Jurkat, Clone E6-1 (cell line): ENCODE data around the gene MYOZ1.

Source experiments
- DNase-seq: peaks from one replicate; pipeline ENCODE4 v3.0.0-alpha.2; 2011; ENCODE audit warnings: low read depth, low spot score
- H3K4me3 ChIP-seq: 2 replicates; pipeline ENCODE4 v1.5.1; 2011; ENCODE audit warnings: mild to moderate bottlenecking, low read length, control low read depth, moderate library complexity

MYOZ1 gene

GRCh38 chr10:73648975-73649829 is 7.9 kb upstream of the MYOZ1 start:
- no peak overlapping the region for H3K4me3 ChIP-seq
- no peak for DNase-seq

GRCh38 chr10:73647875-73648651 is 6.8 kb upstream of the MYOZ1 start:
- DNase-seq = no peak
- no peak overlapping the region for H3K4me3 ChIP-seq

- H3K4me3 ChIP-seq = no peak overlapping the region
- DNase-seq = no peak
Observed at GRCh38 chr10:73647211-73647874, 6.1 kb upstream of the MYOZ1 start.

- no peak overlapping the region for H3K4me3 ChIP-seq
Observed at GRCh38 chr10:73646598-73647041, 5.3 kb upstream of the MYOZ1 start.

GRCh38 chr10:73645251-73645650 is 4.0 kb upstream of the MYOZ1 start:
- H3K4me3 ChIP-seq = no peak overlapping the region
- DNase-seq = no peak

More at GRCh38 chr10:73646598-73647041, 5.3 kb upstream of the MYOZ1 start:
- no peak for DNase-seq

- no peak for DNase-seq
- no peak overlapping the region for H3K4me3 ChIP-seq
Observed at GRCh38 chr10:73644767-73645166, 3.5 kb upstream of the MYOZ1 start.

GRCh38 chr10:73644015-73644743 is 2.9 kb upstream of the MYOZ1 start:
- peak; percentile 60 for DNase-seq

GRCh38 chr10:73643362-73643761 is 2.1 kb upstream of the MYOZ1 start:
- no peak for DNase-seq
- no peak overlapping the region for H3K4me3 ChIP-seq

More at GRCh38 chr10:73644015-73644743, 2.9 kb upstream of the MYOZ1 start:
- H3K4me3 ChIP-seq = no peak overlapping the region

- H3K4me3 ChIP-seq = no peak overlapping the region
- no peak for DNase-seq
Observed at GRCh38 chr10:73639286-73639685, 2.0 kb downstream of the MYOZ1 start.

GRCh38 chr10:73635781-73636180 is 5.5 kb downstream of the MYOZ1 start:
- H3K4me3 ChIP-seq = no peak overlapping the region
- DNase-seq = no peak

- no peak for DNase-seq
- H3K4me3 ChIP-seq = no peak overlapping the region
Observed at GRCh38 chr10:73634421-73634820, 6.9 kb downstream of the MYOZ1 start.

GRCh38 chr10:73629165-73629564 is 12.1 kb downstream of the MYOZ1 start:
- no peak overlapping the region for H3K4me3 ChIP-seq
- DNase-seq = no peak

GRCh38 chr10:73628405-73628804 is 12.9 kb downstream of the MYOZ1 start:
- no peak for DNase-seq
- H3K4me3 ChIP-seq = no peak overlapping the region

- no peak for DNase-seq
Observed at GRCh38 chr10:73627300-73627699, 14.0 kb downstream of the MYOZ1 start.

GRCh38 chr10:73625884-73626752 is 15.2 kb downstream of the MYOZ1 start:
- H3K4me3 ChIP-seq = peak overlapping the region; percentile 100
- peak; percentile 98 for DNase-seq

More at GRCh38 chr10:73627300-73627699, 14.0 kb downstream of the MYOZ1 start:
- H3K4me3 ChIP-seq = no peak overlapping the region

- H3K4me3 ChIP-seq = peak overlapping the region; percentile 100
- no peak for DNase-seq
Observed at GRCh38 chr10:73625004-73625883, 16.0 kb downstream of the MYOZ1 start.

GRCh38 chr10:73623056-73623455 is 18.2 kb downstream of the MYOZ1 start:
- DNase-seq = no peak
- no peak overlapping the region for H3K4me3 ChIP-seq
